Chondrocyte (in vitro differentiated cells): ENCODE results near the gene ABHD6. TPM values are rescaled to one million over a fixed set of nuclear protein-coding genes. Genes with fewer than 3 reads are reported as not detected.
"Not testable (repeated sequence)": the region's sequence is repeated elsewhere in the genome, so short reads cannot be mapped to it uniquely, and the experiment has no call there.

ENCODE experiments used
- DNase-seq: peaks from one replicate; pipeline ENCODE4 v3.0.0; 2021; ENCODE audit warnings: mixed read lengths, low spot score
- H3K27ac Mint-ChIP-seq: one replicate; pipeline ENCODE4 v1.8.0; 2021; ENCODE audit warnings: mild to moderate bottlenecking, moderate library complexity, mixed read lengths; ENCODE audit not compliant: unreplicated experiment
- H3K27me3 Mint-ChIP-seq: 2 replicates; pipeline ENCODE4 v1.8.0; 2021; ENCODE audit warnings: low read depth, mixed read lengths
- H3K36me3 Mint-ChIP-seq: 2 replicates; pipeline ENCODE4 v1.8.0; 2021; ENCODE audit warnings: low read depth, mixed read lengths
- H3K4me1 Mint-ChIP-seq: 2 replicates; pipeline ENCODE4 v1.8.0; 2021; ENCODE audit warnings: low read depth, mild to moderate bottlenecking, mixed read lengths
- H3K4me3 Mint-ChIP-seq: one replicate; pipeline ENCODE4 v1.8.0; 2021; ENCODE audit warnings: mild to moderate bottlenecking, moderate library complexity, mixed read lengths; ENCODE audit not compliant: unreplicated experiment
- H3K9me3 Mint-ChIP-seq: 2 replicates; pipeline ENCODE4 v1.8.0; 2021; ENCODE audit warnings: low read depth, mixed read lengths
- total RNA-seq: library from RNA; stranded (reverse); gene quantifications from 3 replicates; pipeline ENCODE4 v1.2.1, GENCODE V29; 2021
- TF ChIP-seq, protein P1 (sequence below): fragments of 200-600 bp; sonication (generic); IDR thresholded peaks from 2 replicates; pipeline ENCODE4 v1.5.0; 2021; ENCODE audit warnings: antibody characterized with exemption, mild to moderate bottlenecking, moderate library complexity

ABHD6 gene
- total RNA-seq, 1 donor from 2014 or later: 7.4 TPM

DNA sequence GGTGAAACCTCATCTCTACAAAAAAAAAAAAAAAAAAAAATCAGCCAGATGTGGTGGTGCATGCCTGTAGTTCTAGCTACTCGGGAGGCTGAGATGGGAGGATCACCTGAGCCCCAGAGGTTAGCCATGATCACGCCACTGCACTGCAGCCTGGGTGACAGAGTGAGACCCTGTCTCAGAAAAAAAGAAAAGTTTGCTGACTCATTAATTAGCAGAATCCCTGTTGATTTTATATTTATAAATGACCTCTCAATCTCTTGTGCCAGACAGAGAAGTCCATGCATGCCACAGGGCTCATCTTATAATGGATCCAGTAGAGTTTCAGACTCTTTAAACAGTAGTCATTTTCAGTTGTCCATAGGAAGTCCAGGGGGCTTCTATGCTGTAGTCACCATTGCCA lies 32.9 kb downstream of the ABHD6 start:
- H3K27ac Mint-ChIP-seq: no peak overlapping the region
- H3K36me3 Mint-ChIP-seq: peaks cover 12% of the 10 kb centered on the region
- H3K4me1 Mint-ChIP-seq: peaks cover 12% of the 10 kb centered on the region
- no peak for DNase-seq
- no peaks in the 10 kb centered on the region for H3K9me3 Mint-ChIP-seq
- H3K27me3 Mint-ChIP-seq: no peaks in the 10 kb centered on the region
- no peak overlapping the region for H3K4me3 Mint-ChIP-seq
- TF ChIP-seq, protein P1, sequence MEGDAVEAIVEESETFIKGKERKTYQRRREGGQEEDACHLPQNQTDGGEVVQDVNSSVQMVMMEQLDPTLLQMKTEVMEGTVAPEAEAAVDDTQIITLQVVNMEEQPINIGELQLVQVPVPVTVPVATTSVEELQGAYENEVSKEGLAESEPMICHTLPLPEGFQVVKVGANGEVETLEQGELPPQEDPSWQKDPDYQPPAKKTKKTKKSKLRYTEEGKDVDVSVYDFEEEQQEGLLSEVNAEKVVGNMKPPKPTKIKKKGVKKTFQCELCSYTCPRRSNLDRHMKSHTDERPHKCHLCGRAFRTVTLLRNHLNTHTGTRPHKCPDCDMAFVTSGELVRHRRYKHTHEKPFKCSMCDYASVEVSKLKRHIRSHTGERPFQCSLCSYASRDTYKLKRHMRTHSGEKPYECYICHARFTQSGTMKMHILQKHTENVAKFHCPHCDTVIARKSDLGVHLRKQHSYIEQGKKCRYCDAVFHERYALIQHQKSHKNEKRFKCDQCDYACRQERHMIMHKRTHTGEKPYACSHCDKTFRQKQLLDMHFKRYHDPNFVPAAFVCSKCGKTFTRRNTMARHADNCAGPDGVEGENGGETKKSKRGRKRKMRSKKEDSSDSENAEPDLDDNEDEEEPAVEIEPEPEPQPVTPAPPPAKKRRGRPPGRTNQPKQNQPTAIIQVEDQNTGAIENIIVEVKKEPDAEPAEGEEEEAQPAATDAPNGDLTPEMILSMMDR: no peak

DNA sequence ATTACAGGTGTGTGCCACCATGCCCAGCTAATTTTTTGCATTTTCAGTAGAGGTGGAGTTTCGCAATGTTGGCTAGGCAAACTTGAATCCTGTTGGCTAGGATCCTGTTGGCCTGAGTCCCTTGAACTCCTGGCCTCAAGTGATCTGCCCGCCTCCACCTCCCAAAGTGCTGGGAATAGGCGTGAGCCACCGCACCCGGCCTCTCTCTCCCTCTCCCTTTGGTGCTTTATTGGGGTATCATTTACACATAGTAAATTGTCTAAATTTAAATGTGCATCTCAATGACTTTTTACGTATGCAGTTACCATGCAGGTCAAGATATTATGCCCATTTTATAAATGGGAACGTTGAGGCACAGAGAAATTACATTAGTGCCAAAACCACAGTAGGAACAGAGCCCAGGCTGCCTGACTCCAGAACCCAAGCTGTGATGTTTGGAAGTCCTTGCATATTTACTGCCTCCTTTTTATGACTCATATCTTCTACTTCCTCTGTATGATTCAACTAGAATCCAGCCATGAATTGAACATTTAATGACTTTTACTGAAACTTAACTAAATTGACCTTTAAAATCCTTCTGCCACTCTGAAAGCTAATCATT lies 34.4 kb downstream of the ABHD6 start:
- Mint-ChIP-seq H3K9me3 (peaks cover 5% of the 10 kb centered on the region), H3K27ac (peak overlapping the region; percentile 89), H3K4me3 (no peak overlapping the region), H3K4me1 (peaks cover 12% of the 10 kb centered on the region), H3K27me3 (no peaks in the 10 kb centered on the region), H3K36me3 (peaks cover 16% of the 10 kb centered on the region)
- no peak for DNase-seq
- TF ChIP-seq, protein P1: no peak

DNA sequence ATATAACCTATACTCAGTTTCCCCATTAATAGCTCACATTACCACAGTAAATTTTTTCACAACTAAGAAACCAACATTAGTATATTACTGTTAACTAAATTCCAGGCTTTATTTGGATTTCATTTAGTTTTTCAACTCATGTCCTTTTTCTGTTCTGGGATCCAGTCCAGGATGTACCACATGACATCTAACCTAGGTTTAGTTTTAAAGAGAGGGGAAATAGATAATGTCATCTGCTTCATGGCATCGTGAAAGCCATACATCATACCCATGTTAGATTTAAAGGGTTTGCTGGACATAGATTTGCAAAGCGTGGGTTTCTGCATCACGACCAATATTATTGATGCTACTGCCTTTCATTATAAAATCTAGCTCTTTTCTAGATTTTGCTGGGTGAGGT lies 35.3 kb downstream of the ABHD6 start:
- no peaks in the 10 kb centered on the region for H3K27me3 Mint-ChIP-seq
- H3K4me1 Mint-ChIP-seq: peaks cover 12% of the 10 kb centered on the region
- peaks cover 9% of the 10 kb centered on the region for H3K9me3 Mint-ChIP-seq
- DNase-seq: no peak
- TF ChIP-seq, protein P1: no peak
- H3K4me3 Mint-ChIP-seq: no peak overlapping the region
- H3K27ac Mint-ChIP-seq: peak overlapping the region; percentile 59
- H3K36me3 Mint-ChIP-seq: peaks cover 20% of the 10 kb centered on the region

DNA sequence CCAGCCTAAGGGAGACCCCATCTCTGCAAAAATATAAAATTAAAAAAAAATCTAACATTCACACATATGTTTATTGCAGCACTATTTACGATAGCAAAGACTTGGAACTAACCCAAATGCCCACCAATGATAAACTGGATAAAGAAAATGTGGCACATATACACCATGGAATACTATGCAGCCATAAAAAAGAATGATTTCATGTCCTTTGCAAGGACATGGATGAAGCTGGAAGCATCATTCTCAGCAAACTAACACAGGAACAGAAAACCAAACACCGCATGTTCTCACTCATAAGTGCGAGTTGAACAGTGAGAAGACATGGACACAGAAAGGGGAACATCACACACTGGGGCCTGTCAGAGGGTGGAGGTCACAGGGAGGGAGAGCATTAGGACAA lies 35.8 kb downstream of the ABHD6 start:
- not testable (repeated sequence) for H3K27me3 Mint-ChIP-seq, DNase-seq
- peaks cover 19% of the 10 kb centered on the region for H3K36me3 Mint-ChIP-seq

DNA sequence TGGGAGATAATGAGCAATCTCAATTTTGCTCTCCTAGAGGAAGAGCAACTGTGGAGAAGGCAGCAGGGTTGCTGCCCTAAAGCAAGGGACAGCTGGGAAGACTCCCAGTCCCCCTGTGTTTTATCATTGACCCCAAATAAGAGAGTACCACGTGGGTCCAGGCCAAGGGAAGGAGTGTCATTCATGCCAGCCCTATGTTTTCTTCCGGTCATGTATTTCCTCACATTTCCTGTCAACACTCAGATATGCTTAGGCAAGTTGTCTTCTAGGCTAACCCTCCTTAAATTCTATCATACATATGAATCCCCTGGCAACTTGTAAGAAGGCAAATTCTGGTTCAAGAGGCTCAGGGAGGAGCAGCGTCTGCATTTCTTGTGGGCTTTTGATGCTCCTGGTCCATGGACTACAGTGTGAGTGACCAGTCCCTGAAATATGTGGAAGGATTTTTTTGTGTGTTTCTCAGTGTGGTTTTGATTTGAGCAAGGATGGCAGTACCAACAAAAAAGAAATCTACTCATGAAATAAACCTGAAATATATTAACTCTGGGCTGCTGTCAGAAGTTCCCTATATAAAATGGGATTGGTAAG lies 36.5 kb downstream of the ABHD6 start:
- Mint-ChIP-seq H3K27ac (no peak overlapping the region), H3K36me3 (peaks cover 23% of the 10 kb centered on the region), H3K4me1 (peaks cover 12% of the 10 kb centered on the region), H3K4me3 (no peak overlapping the region), H3K27me3 (no peaks in the 10 kb centered on the region), H3K9me3 (peaks cover 9% of the 10 kb centered on the region)
- TF ChIP-seq, protein P1: no peak
- DNase-seq: no peak

More for the DNA sequence above, 35.8 kb downstream of the ABHD6 start:
- peaks cover 12% of the 10 kb centered on the region for H3K4me1 Mint-ChIP-seq
- H3K4me3 Mint-ChIP-seq, H3K9me3 Mint-ChIP-seq, H3K27ac Mint-ChIP-seq: not testable (repeated sequence)

DNA sequence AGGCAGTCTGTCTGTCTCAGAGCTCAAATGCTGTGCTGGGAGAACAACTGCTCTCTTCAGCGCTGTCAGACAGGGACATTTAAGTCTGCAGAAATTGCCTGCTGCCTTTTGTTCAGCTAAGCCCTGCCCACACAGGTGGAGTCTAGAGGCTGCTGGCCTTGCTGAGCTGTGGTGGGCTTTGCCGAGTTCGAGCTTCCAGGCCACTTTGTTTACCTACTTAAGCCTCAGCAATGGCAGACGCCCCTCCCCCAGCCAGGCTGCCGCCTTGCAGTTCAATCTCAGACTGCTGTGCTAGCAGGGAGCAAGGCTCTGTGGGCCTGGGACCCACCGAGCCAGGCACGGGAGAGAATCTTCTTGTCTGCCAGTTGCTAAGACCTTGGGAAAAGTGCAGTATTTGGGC lies 43.5 kb downstream of the ABHD6 start:
- H3K4me1 Mint-ChIP-seq: no peaks in the 10 kb centered on the region
- H3K4me3 Mint-ChIP-seq: no peak overlapping the region
- H3K36me3 Mint-ChIP-seq: peaks cover 23% of the 10 kb centered on the region
- DNase-seq: no peak
- TF ChIP-seq, protein P1: no peak
- peaks cover 6% of the 10 kb centered on the region for H3K9me3 Mint-ChIP-seq
- no peaks in the 10 kb centered on the region for H3K27me3 Mint-ChIP-seq
- no peak overlapping the region for H3K27ac Mint-ChIP-seq
